Cerebellar cortex (tissue), 1 donor: ENCODE results near the gene NEURL2.
"Not testable (repeated sequence)": the region's sequence is repeated elsewhere in the genome, so short reads cannot be mapped to it uniquely, and the experiment has no call there.

ENCODE experiments used
- DNase-seq: peaks from one replicate; pipeline ENCODE4 v3.0.0-alpha.2; 2015; ENCODE audit warnings: low spot score

The NEURL2 gene

DNA sequence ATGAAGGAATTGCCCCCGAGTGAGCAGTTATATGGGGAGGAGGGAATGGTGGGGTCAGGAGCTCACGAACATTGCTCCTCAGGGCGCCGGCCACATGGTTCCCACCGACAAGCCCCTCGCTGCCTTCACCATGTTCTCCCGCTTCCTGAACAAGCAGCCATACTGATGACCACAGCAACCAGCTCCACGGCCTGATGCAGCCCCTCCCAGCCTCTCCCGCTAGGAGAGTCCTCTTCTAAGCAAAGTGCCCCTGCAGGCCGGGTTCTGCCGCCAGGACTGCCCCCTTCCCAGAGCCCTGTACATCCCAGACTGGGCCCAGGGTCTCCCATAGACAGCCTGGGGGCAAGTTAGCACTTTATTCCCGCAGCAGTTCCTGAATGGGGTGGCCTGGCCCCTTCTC is 7.3 kb upstream of the NEURL2 start:
- DNase-seq: no peak

DNA sequence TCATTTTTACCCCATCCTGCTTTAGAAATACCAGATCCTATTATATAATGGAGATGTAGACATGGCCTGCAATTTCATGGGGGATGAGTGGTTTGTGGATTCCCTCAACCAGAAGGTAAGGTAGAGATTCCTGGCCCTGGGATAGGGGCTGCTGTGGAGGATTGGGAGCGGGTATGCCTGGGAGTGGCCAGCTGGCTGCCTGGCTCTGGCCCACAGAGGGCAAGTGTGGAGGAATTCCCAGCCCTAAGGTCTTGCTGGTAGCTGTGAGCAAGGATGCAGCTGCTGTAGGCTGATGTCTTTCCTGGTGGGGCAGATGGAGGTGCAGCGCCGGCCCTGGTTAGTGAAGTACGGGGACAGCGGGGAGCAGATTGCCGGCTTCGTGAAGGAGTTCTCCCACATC is 6.7 kb upstream of the NEURL2 start:
- no peak for DNase-seq

DNA sequence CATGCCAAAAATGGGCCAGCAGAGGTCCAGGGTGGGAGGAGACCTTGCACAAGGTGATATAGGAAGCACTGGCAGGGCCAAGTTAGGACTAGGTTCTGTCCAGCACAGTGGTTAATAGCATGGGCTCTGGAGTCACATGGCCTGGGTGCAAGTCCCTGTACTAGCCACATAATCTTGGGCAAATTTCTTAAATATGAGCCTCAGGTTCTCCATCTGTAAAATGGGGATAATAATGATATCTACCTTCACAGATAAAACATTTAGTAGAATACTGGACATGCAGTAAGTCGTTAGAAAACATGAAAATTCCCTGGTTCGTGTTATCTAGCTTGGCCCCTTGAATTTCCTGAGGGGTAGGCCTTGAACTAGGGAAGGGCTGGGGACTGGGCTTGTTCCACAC is 6.3 kb upstream of the NEURL2 start:
- no peak for DNase-seq

DNA sequence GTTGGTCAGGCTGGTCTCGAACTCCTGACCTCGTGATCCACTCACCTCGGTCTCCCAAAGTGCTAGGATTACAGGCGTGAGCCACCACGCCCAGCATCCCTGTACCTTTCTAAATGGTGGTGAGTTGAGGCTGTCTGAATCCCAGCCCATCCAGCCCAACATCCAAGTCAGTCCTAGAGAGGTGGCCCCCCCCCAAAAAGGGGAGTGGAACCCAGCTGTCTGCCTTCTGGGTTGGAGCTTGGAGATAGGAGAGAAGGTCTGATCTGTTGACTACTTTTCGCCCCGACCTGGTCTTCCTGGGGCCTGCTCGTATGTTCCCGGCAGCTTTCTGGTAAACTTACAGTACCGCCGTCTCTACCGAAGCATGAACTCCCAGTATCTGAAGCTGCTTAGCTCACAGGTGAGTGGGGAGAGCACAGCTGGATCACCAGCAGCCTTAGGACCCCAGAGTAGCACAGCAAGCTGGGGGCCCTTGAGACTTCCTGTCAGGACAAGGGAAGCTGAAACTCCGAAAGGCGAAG is 5.7 kb upstream of the NEURL2 start:
- DNase-seq: no peak

DNA sequence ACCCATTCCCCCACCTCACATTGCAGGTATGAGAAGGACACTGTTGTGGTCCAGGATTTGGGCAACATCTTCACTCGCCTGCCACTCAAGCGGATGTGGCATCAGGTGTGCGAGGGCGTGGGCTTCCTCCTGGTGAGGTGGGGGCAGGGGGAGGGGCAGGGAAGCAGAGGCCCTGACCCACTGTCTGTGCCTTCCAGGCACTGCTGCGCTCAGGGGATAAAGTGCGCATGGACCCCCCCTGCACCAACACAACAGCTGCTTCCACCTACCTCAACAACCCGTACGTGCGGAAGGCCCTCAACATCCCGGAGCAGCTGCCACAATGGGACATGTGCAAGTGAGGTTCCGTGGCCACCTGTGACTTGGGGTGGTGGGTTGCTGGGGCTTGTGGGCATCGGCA is 3.8 kb upstream of the NEURL2 start:
- DNase-seq: no peak

DNA sequence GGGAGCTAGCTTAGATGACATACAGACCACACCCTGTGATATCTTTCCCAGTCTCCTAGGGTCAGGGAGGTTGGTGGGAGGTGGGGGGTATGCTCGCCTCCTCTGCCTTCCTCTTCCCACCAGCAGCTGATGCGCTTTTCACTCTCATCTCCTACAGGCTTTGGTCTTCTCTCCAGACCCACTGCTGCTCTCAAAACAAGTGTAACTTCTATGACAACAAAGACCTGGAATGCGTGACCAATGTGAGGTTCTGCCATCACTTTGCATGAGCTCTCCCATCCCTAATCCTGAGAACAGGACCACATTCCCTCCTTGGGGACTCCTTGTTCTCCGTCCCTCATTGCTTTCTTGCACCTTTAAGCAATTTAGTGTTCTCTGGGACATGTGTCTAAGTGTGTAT is 2.8 kb upstream of the NEURL2 start:
- DNase-seq: no peak

DNA sequence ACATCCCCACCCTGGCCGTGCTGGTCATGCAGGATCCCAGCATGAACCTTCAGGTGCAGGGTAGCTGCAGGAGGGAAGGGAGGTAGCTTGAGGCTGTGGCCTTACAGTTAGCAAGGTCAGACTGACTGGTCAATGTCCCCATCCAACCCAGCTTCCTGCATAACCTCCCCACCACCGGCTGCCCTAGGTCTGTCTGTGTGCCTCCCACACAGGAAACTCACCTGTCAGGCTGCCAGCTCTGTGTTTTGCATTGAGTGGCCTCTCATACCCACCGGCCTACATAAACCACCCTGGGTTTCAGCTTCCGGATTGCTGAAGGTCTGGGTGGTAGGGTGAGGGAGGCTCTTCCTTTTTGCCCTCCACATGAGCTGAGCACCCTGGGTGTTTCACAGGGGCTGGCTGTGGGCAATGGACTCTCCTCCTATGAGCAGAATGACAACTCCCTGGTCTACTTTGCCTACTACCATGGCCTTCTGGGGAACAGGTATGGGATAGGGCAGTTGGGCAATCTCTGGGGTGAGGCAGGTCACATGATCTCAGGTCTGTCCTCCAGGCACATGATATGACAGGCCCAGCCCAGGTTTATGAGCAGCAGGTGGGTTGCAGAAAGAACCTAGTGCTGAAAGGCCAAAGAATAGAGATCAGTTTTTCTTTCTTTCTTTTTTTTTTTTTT is 2.0 kb upstream of the NEURL2 start:
- DNase-seq: no peak

DNA sequence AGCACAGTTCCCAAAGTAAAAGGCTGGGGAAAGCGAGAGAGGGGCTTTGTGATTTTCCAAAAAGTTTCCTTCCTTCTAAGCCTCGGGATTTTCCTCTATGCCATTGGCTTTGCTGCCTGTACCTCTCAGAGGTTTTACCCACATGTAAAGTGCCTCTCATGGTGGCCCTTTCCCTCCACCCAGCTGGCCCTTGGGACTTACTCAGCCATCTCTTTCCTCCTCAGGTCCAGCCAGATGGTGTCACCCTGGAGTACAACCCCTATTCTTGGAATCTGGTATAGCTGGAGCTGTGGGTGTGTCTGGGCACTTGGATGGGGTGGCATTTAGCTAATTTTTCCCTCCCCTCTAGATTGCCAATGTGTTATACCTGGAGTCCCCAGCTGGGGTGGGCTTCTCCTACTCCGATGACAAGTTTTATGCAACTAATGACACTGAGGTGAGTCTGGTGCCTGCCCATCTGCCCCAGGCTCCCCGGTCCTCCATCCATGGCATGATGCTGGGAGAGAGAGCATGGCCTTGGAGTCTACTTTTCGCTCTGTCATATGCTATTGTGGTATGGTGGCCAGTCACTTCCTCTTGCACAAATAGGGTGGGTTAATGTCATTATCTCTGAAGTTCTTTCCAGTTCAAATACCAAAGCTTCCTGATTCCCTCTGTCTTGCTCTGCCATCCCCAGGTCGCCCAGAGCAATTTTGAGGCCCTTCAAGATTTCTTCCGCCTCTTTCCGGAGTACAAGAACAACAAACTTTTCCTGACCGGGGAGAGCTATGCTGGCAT is 1.2 kb upstream of the NEURL2 start:
- peak; percentile 48 for DNase-seq

DNA sequence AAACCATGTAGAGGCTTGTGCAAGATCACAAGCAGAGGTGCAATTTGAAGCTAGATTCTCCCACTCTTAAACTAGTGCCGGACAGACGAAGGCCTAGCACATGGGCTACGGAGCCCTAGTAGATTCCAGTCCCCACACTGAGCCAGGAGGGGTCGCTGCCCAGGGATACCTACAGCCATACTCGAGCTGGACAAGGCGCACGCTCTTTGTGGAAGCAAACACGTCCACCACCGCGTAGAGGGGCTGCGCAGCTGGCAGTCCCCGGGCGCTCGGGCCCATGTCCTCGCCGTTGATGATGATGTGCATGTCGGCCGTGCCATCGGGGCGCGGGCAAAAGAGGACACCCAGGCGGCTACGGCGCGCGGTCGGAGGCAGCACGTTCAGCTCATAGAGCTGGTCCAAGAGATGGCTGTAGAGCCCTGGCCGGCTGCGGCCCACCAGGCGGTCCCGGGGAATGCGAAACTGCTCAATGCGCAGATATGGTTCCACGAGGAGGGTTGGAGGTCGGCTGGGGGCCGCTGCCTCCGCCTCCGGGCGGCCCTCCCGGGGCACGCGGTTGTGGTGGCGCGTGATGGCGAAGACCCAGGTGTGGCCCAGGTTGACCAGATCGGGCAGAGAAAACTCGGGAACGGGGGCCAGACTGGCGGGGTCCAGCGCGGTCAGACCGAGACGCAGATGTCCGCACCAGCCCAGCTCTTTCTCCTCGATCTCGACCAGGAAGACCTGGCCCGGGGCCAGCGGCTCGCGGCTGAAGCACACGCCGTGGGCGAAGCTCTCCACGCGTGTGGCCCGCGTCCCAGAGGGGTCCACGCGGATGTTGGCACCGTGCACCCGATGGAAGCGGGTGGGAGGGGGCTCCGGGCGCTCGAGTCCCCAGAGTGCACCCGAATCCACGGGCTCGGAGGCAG is 677 bp downstream of the NEURL2 start:
- DNase-seq: peak; percentile 89

DNA sequence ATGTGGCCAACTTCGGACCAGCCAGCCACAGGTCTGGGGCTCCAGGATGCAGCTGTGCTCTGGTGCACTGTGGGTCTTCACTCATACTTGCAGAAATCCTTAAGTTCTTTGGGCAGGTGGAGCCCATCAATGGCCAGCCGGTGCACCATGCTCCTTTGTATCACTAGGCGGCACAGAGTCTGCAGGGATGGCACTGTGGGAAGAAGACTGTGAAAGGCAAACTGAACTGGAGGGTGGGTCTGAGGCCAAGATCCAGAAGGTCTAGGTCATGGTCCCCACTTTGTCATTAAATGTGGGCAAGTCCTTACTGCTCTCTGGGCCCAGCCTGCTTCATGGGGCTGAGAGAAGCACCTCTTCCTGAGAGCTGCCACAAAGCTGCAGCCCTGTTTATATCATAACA is 2.3 kb downstream of the NEURL2 start:
- DNase-seq: no peak

DNA sequence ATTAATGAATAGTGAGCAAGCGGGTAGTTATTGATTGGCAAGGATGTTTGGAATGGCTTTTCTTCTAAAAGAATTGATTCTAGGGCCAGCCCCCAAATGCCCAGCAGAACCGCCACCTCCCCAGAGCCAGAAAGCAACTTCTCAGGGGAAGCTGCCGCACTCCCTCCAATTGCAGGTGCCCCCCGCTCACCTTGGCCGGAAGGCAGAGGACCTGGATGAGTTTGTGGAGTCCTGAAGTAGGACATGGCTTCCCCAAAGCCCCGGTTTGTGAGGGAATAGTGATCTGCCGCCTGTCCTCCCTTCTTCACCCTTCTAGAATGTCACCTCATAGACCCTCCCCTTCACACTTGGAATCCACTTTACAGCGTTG is 3.7 kb downstream of the NEURL2 start, which contains the start of gene SPATA25:
Gene SPATA25 (minus strand): TSS at position 277 of the 370 bp plus-strand sequence. CDS start 32 bp downstream, at position 245.
- no peak for DNase-seq

DNA sequence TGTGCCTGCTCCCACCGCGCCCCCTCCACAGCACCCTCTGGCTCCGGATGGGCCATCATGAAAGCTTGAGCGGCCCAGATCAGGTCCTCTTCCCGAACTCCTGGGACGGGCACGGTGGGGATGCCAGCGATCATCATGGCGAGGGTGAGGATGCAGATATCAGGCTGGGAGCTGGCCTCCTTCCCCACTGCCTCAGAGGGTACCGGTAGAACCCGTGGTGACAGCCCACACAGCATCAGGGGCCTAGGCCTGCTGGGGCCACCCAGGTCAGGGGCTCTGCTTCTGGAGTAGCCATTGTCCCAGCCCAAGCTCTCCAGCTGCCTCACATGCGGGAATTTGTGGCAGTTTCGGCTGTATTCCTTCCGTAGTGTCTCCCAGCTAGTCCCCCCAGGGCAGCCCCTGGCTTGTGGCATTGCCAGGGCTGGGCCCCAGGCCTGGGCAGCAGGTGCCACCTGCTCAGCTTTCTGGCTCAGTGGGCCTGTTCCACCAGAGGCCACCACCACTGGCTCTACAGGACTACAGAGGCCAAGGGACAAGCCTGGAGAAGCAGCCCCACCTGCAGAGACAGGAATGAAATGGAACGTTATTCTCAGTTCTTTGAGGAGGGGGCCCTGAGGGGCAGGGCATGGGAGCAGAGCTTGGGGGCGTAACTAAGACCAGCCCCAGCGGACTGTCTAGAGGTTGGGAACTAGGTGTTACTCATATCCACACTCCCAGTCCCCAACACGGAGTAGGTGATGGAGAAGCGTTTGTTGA is 4.2 kb downstream of the NEURL2 start:
- DNase-seq: no peak

DNA sequence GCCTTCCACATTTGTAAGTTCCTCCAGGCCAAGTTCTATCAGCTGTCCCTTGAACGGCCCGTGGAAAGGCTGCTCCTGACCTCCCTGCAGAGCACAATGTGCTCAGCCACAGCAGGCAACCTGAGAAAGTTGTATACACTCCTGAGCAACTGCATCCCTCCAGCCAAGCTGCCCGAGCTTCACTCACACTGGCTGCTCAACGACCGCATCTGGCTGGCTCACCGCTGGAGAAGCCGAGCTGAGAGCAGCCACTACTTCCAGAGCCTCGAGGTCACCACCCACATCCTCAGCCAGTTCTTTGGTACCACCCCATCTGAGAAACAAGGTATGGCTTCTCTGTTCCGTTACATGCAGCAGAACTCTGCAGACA is 7.9 kb downstream of the NEURL2 start:
- no peak for DNase-seq

DNA sequence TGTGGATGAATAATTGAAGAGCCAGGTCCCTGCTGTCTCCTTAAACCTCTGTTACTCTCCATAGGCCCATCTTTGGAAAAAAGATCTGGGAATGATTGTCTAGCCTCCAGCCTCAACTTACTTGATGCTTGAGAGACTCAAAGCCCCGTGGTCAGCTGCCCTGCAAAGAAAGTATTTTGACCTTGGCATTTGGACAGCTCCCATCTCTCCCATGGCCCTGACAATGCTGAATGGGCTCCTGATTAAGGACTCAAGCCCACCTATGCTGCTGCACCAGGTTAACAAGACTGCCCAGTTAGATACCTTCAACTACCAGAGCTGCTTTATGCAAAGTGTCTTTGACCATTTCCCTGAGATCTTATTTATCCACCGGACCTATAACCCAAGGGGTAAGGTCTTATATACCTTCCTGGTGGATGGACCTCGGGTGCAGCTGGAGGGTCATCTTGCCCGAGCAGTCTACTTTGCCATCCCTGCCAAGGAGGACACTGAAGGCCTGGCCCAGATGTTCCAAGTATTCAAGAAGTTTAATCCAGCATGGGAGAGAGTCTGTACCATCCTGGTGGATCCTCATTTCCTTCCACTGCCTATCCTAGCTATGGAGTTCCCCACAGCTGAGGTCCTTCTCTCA is 8.4 kb downstream of the NEURL2 start:
- no peak for DNase-seq

DNA sequence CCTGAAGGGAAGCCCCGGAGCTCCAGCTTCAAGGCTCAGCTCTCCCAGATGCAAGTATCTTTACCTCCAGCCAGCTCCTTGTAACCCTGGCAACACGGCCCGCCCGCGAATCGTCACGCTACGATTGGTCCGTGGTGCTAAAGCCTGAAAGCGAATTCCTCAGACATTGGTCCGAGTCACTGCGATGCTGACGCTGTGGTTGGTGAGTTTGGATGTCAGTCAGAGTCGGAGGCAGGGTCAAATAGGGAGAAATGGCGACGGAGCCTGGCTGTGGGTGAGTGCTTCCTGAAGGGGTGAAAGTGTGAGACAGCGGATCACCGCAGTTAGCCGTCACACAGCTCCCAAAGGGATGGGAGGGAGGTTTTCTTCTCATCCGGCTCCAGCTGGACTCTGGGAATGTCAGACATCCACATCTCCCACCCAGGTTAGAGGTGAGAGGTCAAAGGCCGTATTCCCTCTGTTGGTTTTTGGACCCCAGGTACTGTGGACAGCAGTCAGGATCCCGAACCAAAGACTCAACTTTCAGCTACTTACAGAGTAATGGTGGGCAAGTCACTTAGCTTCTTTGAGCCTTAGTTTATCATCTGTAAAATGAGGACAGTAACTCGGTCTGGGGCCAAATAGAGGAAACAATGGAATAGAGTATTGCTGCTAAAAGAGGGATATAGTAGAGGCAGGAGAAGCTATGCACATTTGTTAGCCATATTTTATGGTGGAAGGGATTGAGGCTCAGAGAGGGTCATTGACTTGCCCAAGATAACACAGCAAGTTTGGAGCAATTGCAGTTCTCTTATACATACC is 9.8 kb downstream of the NEURL2 start, which contains the start of gene ZSWIM1:
Gene ZSWIM1 (plus strand): TSS at position 240 of the 801 bp plus-strand sequence. CDS start 1,366 bp downstream, outside the sequence.
- peak; percentile 99 for DNase-seq

DNA sequence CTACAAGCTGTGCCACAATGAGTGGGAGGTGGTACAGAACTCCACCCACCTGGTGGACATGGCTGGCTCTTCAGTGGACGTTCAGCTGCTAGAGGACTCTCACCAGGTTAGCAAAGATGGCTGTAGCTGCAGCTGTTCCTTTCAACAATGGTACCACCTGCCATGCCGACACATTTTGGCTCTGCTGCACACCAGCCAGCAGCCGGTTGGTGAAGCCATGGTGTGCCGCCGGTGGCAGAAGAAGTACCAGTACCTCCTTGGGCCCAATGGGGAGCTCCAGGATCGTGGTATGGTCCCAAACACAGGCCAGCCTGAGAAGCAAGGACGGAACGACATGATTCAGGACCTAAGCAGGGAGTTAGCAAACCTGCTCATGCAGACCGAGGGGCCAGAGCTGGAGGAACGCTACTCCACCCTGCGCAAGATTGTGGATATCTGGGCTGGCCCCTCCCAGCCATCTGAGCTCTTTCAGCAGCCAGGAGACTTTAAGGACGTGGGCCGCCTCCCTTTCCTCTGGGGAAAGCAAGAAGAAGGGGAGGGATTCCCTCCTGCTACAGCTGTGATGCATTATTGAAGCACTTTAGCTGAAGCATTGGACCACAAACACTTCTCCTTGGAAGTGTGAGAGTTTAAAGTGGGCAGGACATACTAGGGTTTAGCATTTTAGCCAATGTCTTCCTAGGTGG is 12.8 kb downstream of the NEURL2 start:
- DNase-seq: no peak

DNA sequence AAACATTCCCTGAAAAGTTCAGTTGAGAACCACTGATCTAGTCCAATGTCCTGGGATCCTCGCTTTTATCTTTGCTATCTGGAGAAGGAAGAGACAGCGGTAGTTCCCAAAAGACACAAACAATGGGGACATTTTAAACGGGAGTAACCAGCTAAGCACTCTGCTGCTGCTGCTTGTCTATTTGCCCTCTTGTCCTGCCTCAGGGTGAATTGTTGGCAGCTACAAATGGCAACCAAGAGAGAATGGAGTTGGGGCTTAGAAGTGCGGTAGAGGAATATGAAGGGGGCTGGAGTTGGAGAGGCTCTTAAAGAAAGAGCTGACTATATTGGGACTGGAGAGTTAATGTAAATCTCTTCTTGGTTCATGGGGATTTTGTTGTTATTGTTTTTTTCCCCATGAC is 16.4 kb downstream of the NEURL2 start:
- no peak for DNase-seq

DNA sequence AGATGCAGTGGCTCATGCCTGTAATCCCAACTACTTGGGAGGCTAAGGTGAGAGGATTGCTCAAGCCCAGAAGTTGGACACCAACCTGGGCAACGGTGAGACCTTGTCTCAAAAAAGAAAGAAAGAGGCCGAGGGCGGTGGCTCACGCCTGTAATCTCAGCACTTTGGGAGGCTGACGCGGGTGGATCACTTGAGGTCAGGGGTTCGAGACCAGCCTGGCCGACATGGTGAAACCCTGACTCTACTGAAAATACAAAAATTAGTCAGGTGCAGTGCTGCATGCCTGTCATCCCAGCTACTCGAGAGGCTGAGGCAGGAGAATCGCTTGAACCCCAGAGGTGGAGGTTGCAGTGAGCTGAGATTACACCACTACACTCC is 16.9 kb downstream of the NEURL2 start:
- not testable (repeated sequence) for DNase-seq

DNA sequence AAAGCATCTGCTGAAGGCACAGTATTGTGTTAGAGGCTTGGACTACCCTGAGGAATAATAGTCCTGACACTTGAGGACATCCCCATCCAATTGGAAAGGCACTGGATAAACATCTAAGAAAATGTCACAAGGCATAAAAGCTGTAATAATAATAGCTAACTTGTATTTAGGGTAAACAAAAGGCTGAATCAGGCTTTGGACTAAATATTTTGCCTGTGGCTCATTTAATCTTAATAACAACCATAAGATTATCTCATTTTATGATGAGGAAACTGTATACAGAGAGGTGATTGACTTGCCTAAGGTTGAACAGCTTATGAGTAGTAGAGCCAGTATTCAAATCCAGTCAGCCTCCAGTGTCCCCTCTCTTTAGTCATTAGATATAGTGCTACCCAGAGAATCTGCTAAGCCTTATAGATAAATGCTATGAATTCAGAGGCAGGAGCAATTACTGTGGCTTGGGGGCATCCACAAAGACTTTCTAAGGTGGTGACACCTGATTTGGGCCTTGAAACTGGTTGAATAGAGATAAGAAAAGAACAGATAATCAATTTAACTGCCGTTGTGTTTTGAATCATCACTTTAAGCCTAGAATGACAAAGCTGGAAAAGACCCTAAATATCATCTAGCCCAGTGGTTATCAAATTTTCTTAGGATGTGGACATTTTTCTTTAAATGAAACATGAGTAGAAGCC is 17.5 kb downstream of the NEURL2 start:
- DNase-seq: no peak
